Testis (tissue), 3 donors: ENCODE measurements around the gene ACSF2. TPM values are rescaled to one million over a fixed set of nuclear protein-coding genes. Genes with fewer than 3 reads are reported as not detected.
A peak's percentile ranks its signal among the peaks of the same experiment; 100 is the strongest.

Source experiments
- DNase-seq: peaks from one replicate; pipeline ENCODE4 v3.0.0-alpha.2; 2019
- H3K27ac ChIP-seq, 2 donors: fragments of 200-600 bp; sonication (generic); one replicate each; pipeline ENCODE4 v1.5.1; 2019
- H3K27me3 ChIP-seq: fragments of 200-600 bp; sonication (generic); one replicate; pipeline ENCODE4 v1.5.1; 2019
- H3K36me3 ChIP-seq: fragments of 200-600 bp; sonication (generic); one replicate; pipeline ENCODE4 v1.5.1; 2017; ENCODE audit warnings: low read depth; ENCODE audit errors: missing control alignments
- H3K4me1 ChIP-seq: fragments of 200-600 bp; sonication (generic); one replicate; pipeline ENCODE4 v1.5.1; 2019
- H3K4me3 ChIP-seq, 2 donors: fragments of 200-600 bp; sonication (generic); one replicate each; pipeline ENCODE4 v1.5.1; 2017 to 2019
- H3K9me3 ChIP-seq: fragments of 200-600 bp; sonication (generic); one replicate; pipeline ENCODE4 v1.5.1; 2017
- POLR2A ChIP-seq: fragments of 450-650 bp; IDR thresholded peaks from one replicate; pipeline ENCODE4 v1.6.1; 2017; ENCODE audit warnings: antibody characterized with exemption, mild to moderate bottlenecking, moderate library complexity
- WGBS, 2 donors: methylation state at CpG; one replicate each; pipeline ENCODE4 v1.1.5; 2018; 5-methylcytosine and 5-hydroxymethylcytosine counted together
- intact Hi-C: fragments of 100-400 bp; cut with DNase I; formaldehyde crosslinking; loops from one replicate; pipeline ENCODE4 v1.15.1; 2023; ENCODE audit warnings: low total_unique reads
- polyA plus RNA-seq: library from polyadenylated mRNA; stranded (reverse); fragments of 350-450 nt; fragmentation: Illumina TruSeq; extraction: RNeasy Lipid Tissue Mini Kit (QIAGEN cat#74804); gene quantifications from one replicate; pipeline ENCODE4 v1.2.3, GENCODE V29; 2014; ENCODE audit warnings: low read depth, low replicate concordance; ENCODE audit not compliant: insufficient read depth
- total RNA-seq, 2 donors: library from RNA; depleted of rRNA; stranded (reverse); fragments of >200 nt; gene quantifications; one replicate each; pipeline ENCODE4 v1.2.3, GENCODE V29; 2016
- TF ChIP-seq, protein P1 (sequence below), 3 experiments: fragments of 450-650 bp in 2 of 3; fragments of 200-600 bp in 1 of 3; sonication (generic) in 1 of 3; IDR thresholded peaks; one replicate each; pipeline ENCODE4 v1.5.1; 2016 to 2019; ENCODE audit warnings: antibody characterized with exemption in 3 of 3, mild to moderate bottlenecking in 2 of 3, moderate library complexity in 1 of 3

ACSF2 gene
- total and polyA plus RNA-seq, 3 donors from 2014 or later = 37.7 to 60.1 (median 39.4) TPM

DNA sequence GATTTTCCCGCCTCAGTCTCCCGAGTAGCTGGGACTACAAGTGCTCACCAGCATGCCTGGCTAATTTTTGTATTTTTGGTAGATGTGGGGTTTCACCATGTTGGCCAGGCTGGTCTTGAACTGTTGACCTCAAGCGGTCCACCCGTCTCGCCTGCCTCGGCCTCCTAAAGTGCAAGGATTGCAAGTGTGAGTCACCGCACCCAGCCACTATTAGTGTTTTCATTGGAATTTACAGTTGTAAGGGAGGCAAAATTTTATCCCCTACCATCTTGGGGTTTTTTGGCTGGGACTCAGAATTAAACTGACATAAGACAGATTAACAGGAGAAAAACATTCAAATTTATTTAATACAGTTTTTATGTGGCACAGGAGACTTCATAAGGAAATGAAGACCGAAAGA is 69.9 kb downstream of the ACSF2 start:
- no peaks in the 10 kb centered on the region for H3K27me3 ChIP-seq
- 96 to 100% methylated on average over 8 of the region's 8 CpGs for WGBS, 2 donors
- H3K27ac ChIP-seq = no peak overlapping the region
- no peak for TF ChIP-seq POLR2A
- TF ChIP-seq, protein P1, sequence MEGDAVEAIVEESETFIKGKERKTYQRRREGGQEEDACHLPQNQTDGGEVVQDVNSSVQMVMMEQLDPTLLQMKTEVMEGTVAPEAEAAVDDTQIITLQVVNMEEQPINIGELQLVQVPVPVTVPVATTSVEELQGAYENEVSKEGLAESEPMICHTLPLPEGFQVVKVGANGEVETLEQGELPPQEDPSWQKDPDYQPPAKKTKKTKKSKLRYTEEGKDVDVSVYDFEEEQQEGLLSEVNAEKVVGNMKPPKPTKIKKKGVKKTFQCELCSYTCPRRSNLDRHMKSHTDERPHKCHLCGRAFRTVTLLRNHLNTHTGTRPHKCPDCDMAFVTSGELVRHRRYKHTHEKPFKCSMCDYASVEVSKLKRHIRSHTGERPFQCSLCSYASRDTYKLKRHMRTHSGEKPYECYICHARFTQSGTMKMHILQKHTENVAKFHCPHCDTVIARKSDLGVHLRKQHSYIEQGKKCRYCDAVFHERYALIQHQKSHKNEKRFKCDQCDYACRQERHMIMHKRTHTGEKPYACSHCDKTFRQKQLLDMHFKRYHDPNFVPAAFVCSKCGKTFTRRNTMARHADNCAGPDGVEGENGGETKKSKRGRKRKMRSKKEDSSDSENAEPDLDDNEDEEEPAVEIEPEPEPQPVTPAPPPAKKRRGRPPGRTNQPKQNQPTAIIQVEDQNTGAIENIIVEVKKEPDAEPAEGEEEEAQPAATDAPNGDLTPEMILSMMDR (IDR thresholded peaks at IDR 0.05) = no peak
- H3K4me3 ChIP-seq = no peak overlapping the region
- intact Hi-C loops = no loop called here
- no peak for DNase-seq
- H3K9me3 ChIP-seq = no peaks in the 10 kb centered on the region
- no peaks in the 10 kb centered on the region for H3K36me3 ChIP-seq
- H3K4me1 ChIP-seq = no peaks in the 10 kb centered on the region

DNA sequence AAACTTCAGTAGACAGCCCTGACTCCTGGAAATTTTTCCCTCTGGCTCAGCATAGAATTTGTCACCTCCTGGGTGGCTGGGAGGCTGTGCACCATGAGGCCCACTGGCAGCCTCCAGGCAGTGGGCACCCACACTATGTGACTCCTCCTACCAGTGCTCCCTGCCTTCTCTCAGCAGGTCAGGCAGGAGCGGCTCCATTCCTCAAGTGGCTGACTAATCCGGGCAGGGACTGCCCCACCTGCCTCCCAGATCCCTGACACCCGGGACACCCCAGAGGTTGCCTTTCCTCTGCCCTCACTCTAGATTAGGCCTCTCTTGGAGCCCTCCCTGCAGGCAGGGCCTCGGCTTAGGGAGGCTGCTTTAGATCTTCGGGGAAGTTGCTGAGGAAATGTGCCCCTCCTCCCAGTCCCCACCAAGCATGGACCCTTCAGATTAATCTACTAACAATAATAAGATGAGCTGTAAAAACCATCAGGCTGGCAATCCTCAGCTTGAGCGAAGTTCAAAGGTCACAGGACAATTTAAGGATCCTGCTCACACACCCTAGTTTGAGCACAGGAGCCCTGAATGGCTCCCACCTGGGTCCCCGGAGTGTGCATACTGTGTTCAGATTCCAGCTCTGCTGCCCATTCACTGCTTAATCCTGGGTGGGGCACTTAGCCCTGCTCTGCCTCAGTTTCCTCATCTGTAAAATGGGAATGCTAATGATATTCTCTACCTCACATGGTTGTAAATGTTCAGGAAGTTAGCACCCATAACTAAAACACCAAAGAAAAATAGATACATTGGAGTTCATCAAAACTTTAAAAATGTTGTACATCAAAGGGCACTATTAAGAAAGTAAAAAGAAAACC is 72.2 kb downstream of the ACSF2 start:
- intact Hi-C loops = no loop called here
- DNase-seq = no peak
- WGBS, 2 donors = 68 to 86% methylated on average over 6 to 7 of the region's 7 CpGs
- Histone ChIP-seq H3K9me3 (no peaks in the 10 kb centered on the region), H3K27me3 (no peaks in the 10 kb centered on the region), H3K27ac (no peak overlapping the region), H3K36me3 (no peaks in the 10 kb centered on the region), H3K4me3 (no peak overlapping the region), H3K4me1 (no peaks in the 10 kb centered on the region)
- no peak for TF ChIP-seq POLR2A
- TF ChIP-seq, protein P1 (IDR thresholded peaks at IDR 0.05) = no peak

DNA sequence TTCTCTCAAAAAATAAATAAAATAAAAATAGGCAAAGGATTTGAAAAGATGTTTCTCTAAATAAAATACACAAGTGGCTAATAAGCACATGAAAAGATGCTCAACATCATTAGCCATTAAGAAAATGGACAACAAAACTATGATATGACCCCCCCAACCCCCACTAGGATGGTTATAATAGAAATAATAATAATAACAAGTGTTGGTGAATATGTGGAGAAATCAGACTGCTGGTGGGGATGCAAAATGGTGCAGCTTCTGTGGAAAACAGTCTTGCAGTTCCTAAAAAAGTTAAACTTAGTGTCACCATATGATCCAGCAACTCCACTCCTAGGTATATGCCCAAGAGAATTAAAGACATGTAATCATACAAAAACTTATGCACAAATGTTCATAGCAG is 73.3 kb downstream of the ACSF2 start:
- no peaks in the 10 kb centered on the region for H3K36me3 ChIP-seq
- no peak for TF ChIP-seq POLR2A
- TF ChIP-seq, protein P1 (IDR thresholded peaks at IDR 0.05) = no peak
- no peak overlapping the region for H3K4me3 ChIP-seq
- H3K9me3 ChIP-seq = no peaks in the 10 kb centered on the region
- no peaks in the 10 kb centered on the region for H3K27me3 ChIP-seq
- DNase-seq = no peak
- no peaks in the 10 kb centered on the region for H3K4me1 ChIP-seq
- intact Hi-C loops = no loop called here
- H3K27ac ChIP-seq = no peak overlapping the region

DNA sequence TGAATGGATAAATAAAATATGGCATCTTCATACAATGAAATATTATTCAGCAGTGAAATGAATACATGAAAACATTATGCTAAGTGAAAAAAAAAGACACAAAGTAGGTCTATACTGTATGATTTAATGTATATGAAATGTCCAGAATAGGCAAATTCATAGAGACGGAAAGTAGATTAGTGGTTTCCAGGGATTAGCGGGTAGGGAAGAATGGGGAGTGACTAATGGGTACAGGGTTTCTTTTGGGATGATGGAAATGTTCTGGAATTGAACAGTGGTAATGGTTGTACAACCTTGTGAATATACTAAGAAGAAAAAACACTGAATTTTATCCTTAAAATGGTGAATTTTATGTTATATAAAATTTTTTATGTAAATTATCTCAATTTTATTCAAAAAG is 73.7 kb downstream of the ACSF2 start:
- no peak for TF ChIP-seq POLR2A
- TF ChIP-seq, protein P1 (IDR thresholded peaks at IDR 0.05) = no peak
- WGBS, 2 donors = 97% methylated on average over 2 of the region's 2 CpGs
- H3K9me3 ChIP-seq = no peaks in the 10 kb centered on the region
- H3K36me3 ChIP-seq = no peaks in the 10 kb centered on the region
- H3K27ac ChIP-seq = no peak overlapping the region
- no peaks in the 10 kb centered on the region for H3K27me3 ChIP-seq
- H3K4me1 ChIP-seq = no peaks in the 10 kb centered on the region
- H3K4me3 ChIP-seq = no peak overlapping the region
- DNase-seq = no peak
- intact Hi-C loops = no loop called here

DNA sequence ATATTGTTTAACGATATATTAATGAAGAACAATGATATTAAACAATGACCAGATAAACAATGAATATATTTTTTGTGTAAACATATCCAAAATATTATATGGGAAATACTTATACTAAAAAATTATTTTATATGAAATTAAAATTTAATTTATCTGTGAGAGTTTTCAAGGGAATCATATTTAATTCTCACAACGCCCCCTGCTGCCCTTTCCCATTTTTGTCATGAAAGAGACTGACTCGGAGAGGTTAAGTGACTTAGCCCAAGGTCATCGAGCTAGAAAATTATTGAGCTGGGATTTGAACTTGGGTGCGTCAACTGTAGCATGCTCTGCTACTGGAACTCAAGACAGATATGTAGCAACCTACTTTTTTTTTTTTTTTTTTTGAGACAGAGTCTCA is 75.0 kb downstream of the ACSF2 start:
- no peak for DNase-seq
- no peak overlapping the region for H3K27ac ChIP-seq

More for the DNA sequence above, 75.0 kb downstream of the ACSF2 start:
- intact Hi-C loops = no loop called here
- no peaks in the 10 kb centered on the region for H3K36me3 ChIP-seq
- no peak overlapping the region for H3K4me3 ChIP-seq
- WGBS, 2 donors = 57 to 61% methylated on average over 5 of the region's 5 CpGs
- TF ChIP-seq, protein P1 (IDR thresholded peaks at IDR 0.05) = peak in 2 of 3 experiments; percentile 5 to 16
- no peak for TF ChIP-seq POLR2A
- no peaks in the 10 kb centered on the region for H3K27me3 ChIP-seq
- no peaks in the 10 kb centered on the region for H3K4me1 ChIP-seq
- no peaks in the 10 kb centered on the region for H3K9me3 ChIP-seq
